MM.1S (cell line): ENCODE data around the gene GPT2.
"Not testable (repeated sequence)": the region's sequence is repeated elsewhere in the genome, so short reads cannot be mapped to it uniquely, and the experiment has no call there.

Experiments
- CTCF ChIP-seq: fragments of 300-600 bp; sonication (generic); IDR thresholded peaks from 2 replicates; pipeline ENCODE4 v1.5.1; 2016; ENCODE audit warnings: antibody characterized with exemption, low read length, mixed read lengths
- EZH2 ChIP-seq: fragments of 300-600 bp; sonication (generic); optimal IDR thresholded peaks from 2 replicates; pipeline ENCODE3; 2017; ENCODE audit warnings: low read depth, mild to moderate bottlenecking, antibody characterized with exemption, low read length, mixed read lengths

GRCh38 chr16:46944713-46945112, 60.6 kb downstream of the GPT2 start:
- TF ChIP-seq CTCF, EZH2: not testable (repeated sequence)
